ENCODE measurements around the gene GPR31.
"Not testable (repeated sequence)": the region's sequence is repeated elsewhere in the genome, so short reads cannot be mapped to it uniquely, and the experiment has no call there.

The GPR31 gene, protein sequence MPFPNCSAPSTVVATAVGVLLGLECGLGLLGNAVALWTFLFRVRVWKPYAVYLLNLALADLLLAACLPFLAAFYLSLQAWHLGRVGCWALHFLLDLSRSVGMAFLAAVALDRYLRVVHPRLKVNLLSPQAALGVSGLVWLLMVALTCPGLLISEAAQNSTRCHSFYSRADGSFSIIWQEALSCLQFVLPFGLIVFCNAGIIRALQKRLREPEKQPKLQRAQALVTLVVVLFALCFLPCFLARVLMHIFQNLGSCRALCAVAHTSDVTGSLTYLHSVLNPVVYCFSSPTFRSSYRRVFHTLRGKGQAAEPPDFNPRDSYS

DNA sequence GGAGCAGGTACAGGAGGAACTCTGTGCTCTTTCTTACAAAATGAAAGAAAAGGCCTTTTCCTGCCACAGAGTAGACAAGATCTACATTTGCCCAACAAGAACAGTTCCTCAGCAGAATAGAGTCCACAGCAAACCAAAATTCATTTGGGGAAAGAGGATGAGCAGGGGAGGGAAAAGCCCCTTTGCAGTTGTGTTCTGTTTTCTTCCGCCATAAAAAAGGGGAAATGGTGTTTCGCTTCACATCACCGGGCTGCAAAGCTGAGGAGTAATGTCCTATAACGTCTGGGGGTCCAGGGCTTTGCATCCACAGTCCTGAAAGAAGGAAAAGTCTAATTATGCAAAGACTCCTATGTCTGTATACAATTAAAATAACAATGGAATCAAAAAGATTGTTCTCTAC lies at the start of gene GPR31:
TSS of gene GPR31 (minus strand) at position 118 of the 400 bp plus-strand sequence. CDS start 149 bp downstream, outside the sequence.
- DNase-seq (ENCODE audit: low read depth) = no peak

DNA sequence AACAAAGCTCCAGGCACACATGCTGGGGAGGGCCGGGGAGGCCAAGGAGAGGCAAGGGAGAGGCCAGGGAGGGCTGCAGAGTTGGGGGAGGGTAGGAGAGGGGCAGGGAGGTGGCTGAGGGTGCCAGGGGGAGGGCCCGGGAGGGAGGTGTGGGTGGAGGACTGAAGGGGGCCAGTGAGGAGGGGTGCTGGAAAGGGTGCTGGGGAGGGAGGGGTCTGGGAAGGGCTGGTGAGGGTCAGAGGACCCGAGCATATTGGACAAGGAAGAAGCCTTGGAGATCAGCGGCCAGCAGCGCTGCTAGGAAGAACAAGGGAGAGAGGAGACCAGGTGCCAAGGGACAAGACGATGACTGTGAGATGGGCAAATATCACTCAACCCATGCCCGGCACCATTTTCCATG lies 49.7 kb upstream of the GPR31 start:
- no peak for DNase-seq (ENCODE audit: low read depth)

DNA sequence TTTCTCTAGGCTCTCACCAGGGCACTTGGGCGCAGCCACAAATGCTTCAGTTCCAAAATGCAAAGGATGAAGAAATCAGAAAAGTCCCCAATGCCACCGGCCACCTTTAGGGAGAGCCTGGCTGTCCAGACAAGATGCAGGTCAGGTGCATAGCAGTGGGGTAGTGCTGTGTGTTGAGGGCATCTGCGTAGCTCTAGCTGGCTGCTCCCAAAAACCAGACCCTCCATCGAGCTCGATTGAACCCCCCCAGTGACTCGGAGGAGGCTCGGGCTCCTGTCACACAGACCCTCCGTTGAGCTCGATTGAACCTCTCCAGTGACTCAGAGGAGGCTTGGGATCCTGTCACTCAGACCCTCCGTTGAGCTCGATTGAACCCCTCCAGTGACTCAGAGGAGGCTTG lies 47.5 kb upstream of the GPR31 start:
- not testable (repeated sequence) for DNase-seq (ENCODE audit: low read depth)

DNA sequence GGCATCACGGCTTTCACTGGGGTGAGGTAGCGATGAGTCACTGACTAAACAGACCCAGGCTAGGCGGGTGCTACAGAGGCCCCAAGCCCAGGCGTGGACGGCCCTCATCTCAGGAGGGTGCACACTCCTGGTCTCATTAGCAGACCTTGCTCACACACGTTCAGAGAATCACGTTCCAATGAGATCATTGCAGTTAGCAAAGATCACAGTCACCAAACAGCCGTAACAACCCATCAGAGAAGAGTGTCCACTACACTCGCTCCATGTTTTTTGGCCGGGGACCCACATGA lies 46.2 kb upstream of the GPR31 start:
- not testable (repeated sequence) for DNase-seq (ENCODE audit: low read depth)

DNA sequence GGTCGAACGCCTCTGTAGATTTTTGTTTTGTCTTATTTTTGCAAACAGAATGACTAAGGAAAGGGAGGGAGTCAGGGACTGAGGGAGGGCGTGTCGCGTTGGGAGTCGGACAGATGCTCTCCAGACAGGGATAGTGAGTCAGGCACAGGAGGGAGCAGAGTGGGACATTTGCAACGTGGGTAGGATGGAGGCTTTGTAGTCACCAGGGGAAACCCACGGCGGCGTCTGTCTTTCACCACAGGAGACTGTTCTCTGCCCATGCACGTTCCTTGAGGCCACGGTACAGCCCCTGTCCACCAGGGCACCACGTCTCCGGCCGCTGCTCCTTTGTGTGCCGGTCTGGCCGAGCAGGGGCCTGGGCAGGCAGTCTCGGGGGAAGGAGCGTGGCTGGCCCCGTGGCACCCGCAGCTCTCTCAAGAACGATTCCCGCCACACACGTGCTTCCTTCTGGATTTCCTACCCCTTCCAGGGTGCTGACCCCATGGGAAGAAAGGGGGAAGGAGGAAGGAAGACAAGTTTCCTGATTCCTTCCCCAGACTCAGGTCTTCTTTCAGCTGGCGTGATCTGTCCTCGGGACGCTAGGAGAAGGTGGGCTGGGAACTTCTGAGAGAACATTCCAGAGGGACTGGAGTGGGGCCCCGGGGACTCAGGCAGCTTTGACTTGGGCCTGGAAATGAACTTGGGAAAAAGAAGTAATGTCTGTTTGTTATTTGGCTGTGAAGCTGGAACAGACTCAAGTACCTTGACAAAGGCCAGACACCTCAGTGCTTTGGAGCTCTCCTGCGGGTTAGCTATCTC lies 45.7 kb upstream of the GPR31 start:
- not testable (repeated sequence) for DNase-seq (ENCODE audit: low read depth)

DNA sequence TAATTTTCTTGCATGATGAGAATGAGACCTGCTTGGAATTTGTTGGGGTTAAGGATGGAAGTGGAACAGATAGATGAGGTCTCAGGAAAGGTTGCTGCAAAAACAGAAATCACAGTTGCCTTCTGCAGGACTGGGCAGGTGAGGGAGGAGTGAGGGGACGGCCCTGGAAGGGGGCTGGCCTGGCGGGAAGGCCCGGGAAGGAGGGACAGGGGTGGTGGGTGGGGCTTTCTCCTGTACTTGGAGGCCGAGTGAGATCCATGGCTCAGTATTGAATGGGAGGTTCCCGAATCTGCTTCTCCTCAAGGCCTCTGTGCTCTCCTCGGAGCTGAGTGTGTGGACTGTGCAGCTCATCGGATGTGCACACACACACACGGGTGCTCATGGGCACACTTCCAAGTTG lies 44.8 kb upstream of the GPR31 start:
- not testable (repeated sequence) for DNase-seq (ENCODE audit: low read depth)

DNA sequence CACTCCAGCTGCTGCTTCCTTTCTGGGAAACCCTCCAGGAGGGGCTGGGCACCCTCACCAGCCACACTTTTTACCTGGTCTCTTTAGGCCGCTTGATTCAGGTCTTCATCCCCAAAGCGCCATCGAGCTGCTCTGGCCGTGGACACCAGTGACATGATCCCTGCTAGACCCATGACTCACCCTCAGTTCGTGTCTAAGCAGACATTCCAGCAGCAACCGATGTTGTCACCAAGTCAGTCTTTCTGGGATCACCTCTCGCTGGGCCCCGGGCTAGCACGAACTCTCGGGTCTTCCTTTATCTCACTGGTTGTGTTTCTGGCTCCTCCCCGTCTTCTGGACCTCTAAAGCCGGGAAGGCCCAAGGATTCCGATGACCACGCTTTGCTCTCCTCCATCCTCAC lies 43.0 kb upstream of the GPR31 start:
- no peak for DNase-seq (ENCODE audit: low read depth)

DNA sequence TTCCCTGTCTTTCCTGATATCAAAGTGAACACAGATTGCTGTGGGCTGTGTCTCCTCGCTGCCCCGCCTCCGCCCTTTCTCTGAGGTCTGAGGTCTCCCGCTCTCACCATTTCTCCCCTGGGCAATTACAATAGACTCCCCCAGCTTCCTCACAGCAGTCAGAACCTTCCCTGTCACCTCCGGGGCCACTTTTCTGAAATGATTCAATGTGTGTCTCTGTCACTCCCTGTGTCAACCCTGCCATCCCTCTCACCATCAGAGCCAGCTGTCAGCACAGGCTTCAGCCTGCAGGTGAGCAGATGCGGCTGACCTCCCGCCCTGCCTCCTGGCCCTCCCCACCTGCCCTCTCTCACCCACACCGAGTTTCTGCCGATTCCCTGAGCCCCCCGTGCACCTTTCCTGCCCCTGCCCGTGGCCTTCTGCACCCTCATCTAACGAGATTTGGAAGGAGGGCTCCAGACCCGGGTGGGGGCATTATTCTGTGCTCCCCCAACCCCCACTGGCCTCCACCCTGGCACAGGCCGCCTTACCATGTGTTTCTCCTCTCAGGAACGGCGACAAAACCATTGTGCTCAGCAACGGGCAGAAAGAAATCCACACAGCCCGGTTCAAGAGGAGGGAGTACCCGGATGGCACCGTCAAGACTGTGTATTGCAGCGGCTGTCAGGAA lies 38.3 kb upstream of the GPR31 start:
- DNase-seq (ENCODE audit: low read depth) = not testable (repeated sequence)

DNA sequence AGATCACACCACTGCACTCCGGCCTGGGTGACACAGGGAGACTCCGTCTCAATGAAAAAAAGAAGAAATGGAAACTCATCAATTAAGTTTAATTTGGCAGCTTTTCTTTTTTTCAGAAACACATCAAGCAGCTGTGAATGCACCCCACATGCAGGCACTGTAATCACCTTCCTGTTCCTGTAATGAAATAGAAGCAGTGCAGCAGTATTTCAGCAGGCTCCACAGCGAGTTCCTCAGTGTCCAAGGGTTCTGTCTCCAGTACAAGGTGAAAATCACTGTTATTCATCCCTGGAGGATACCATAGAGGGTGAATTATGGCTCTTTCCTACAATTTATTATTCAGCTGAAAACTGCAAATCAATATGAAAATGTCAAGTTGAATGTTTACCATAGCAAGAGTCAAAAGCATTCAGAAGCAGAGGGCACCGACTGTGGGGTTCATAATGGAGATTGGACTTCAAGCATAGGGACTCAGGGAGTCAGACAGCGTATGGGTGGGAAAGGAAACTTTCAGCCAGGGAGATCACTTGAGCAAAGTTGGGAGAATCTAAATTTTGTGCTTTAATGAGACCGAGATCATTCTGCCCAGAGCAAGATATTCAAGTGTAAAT lies 35.8 kb upstream of the GPR31 start:
- not testable (repeated sequence) for DNase-seq (ENCODE audit: low read depth)

DNA sequence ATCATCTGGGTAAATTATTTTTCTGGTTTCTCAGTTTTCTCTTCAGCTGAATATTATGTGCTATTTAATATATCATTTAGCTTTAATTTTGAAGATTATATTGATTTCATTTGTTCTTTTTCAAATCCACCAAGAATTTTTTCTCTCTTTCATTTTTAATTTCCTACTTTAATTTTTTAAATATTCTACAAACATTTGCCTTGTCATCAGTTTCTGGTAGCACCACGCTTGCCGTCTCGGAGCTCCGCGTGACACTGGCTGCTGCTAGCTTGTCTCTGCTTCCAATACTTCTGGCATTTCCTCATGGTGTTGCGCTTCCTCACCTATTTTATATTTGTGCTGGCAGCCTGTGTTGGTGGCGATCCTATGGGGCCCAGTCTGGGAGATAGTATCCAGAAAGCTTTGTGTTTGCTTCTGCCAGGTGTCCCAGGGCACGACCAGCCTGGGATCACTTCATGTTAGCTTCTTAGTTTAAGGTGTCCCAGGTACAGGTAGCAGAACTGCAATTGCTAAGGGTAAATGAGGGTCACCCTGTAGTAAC lies 33.3 kb upstream of the GPR31 start:
- DNase-seq (ENCODE audit: low read depth) = not testable (repeated sequence)

DNA sequence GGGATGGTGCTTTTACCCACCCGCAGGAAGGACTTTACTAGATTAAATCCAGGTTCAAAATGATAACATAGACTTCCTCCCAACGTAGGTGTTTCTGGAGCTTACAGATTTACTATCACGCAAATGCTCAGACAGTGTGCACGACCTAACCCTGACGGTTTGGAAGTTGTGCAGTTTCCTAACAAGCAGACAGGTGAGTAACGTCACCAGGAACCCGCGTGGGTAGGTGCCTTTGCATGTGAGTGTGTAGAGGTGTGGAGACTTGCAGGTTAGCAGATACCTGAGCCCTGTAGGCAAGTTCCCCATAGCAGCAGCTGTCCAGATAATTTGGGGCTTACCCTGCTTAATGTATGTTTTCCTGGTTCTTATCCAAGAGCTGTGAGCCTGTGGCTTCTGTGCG lies 29.5 kb upstream of the GPR31 start:
- DNase-seq (ENCODE audit: low read depth) = not testable (repeated sequence)

DNA sequence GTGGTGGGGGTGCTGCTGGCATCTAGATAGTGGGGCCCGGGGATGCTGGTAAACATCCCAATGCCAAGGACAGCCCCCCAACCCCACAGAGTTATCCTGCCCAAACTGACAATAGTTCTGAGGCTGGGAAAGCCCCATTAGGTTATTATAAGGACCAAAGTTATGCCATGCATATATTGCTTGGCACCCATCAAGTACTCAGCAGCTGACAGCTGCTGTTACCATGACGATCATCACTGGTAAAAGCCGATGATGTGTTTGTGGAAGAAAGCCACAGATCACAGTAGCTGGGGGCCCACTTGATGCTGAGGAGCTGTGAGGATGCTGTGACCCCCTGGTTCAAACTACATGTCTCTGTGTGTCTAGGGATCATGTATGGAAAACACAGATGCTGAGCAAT lies 27.3 kb upstream of the GPR31 start:
- DNase-seq (ENCODE audit: low read depth) = not testable (repeated sequence)

DNA sequence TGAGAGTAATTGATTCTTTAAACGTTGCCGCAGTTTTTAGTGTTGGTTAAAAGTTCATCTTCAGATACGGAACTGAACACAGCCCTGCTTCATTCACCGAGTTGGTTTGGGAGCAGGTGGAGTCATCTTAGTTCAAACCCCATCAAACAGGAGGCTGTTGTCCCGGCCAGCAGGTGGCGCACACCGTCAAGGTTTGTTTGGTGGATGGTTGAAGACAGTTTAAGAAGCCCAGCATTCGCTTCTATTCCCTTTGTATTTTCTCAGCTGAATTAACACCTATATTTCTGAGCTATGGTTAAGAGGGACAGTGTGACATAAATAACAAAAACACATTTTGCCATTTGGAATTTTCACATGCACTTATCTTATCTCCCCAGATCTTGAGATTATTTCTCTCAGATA lies 25.1 kb upstream of the GPR31 start:
- not testable (repeated sequence) for DNase-seq (ENCODE audit: low read depth)

DNA sequence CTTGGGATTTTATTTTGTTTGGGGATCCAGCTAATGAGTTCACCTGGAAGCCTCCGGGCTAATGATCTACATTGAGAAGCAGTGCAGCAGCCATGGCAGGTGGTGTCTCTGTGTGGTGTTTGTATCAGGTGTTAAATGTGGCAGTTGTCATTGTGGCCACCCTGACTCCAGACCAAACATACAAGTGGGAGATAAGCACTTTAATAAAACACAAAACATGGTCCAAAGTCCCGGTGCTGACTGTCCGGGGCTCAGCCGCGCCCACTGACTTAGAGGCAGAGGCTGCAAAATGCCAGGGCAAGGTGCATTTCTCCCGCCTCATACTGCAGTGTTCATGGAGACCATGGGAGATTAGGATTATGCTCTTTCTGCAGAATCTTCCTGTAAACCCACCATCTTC lies 23.6 kb upstream of the GPR31 start:
- not testable (repeated sequence) for DNase-seq (ENCODE audit: low read depth)

DNA sequence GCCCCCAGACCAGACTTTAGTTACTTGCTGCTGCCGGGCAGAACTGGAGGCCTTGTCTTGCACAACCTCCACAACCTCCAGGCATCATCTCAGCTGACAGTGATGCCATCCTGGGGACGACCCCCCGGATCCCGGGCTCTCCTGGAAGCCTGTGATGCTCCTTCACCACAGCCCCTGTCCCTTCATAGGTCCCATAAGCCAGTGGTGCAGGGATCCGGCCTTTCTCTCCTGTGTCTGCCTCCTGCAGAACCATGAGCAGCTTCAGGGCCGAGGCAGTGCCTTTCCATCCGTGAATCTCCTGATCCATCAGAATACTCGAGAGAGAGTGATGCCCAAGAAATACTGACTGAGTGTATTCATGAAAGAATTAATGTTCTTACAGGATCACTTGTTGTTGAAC lies 22.3 kb upstream of the GPR31 start:
- not testable (repeated sequence) for DNase-seq (ENCODE audit: low read depth)

DNA sequence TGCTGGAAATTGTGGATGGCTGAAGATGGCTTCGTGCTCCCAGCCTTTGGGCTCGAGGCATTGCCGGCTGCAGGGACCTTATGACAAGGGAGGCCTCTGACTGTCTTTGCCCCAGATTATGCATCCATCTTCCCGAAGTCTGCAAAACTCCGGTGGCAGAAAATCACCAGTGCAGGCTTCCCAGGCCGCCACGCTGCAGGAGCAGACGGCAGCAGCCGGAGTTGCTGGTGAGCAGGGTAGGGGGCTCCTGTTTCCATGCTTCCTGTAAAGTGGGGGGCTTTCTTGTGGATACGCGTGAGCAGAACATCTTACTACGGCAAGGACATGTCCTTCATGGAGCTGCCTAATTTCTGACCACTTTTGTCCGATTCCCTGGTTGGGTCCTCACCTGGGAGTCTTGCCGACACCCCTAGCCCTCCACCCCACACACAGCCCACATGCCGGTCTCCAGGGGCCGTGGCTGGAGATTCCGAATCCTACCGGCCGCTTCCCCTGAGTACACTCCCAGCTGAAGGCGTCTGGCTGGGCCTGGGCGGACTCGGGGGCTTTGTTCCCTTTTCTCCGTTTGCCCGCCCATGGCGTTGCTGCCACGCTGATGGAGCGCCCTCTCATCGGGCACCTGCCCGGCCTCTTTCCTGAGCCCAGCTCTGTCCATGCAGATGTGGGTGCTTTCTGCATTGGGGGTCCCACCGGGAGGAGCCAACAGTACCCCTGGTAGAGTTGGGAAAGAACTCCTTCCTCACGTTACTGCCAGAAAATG lies 21.3 kb upstream of the GPR31 start:
- DNase-seq (ENCODE audit: low read depth) = not testable (repeated sequence)

DNA sequence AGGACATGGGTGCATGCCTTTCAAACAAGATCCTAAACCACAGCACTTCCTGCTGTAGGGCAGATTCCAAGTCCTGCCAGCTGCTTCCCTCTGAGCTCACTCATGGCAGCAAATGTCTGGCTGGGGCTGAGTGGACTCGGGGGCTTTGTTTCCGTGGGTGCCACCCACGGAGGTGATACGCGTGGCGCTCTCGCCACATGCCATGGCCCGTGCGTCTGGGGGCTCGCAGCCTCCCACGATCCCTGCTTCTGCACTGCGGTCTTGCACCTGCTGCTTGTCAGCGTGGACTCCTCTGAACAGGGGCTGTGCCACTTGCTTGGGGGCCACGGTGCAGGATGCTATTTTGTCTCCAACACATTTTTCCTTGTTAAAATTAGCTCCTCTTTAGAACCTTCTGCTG lies 19.5 kb upstream of the GPR31 start:
- DNase-seq (ENCODE audit: low read depth) = not testable (repeated sequence)

DNA sequence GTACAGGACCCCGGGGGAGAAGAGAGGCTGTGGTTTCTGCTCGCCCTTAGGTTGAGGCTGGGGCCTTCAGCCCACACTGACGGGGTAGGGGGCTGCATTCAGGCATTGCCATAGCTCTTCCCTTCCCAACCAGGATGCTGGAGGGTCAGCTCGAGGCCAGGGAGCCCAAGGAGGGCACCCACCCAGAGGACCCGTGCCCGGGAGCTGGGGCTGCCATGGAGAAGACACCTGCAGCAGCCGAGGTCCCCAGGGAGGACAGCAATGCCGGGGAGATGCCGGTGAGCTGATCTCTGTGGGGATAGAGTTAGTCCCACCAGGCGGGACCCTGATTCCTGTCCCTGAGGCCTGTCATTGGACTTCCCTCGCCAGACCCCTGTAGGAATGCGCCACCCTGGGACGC lies 14.2 kb upstream of the GPR31 start:
- DNase-seq (ENCODE audit: low read depth) = not testable (repeated sequence)

DNA sequence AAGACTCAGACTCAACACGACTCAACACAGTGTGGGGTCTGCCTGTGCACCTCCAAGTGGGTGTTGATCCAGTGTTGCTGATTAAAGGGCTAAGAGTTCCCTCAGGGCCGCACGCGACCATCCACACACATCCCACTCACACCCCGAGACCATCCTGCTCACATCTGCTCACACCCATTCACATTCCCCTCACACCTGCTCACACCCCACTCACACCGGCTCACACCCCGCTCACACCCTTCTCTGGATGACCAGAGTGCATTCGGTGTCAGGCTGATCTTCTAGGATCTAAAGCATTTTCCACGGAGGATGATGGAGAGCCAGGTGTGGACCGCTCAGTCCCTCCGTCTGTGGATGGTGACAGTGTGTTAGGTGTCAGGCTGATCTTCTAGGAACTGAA lies 13.5 kb upstream of the GPR31 start:
- DNase-seq (ENCODE audit: low read depth) = not testable (repeated sequence)

DNA sequence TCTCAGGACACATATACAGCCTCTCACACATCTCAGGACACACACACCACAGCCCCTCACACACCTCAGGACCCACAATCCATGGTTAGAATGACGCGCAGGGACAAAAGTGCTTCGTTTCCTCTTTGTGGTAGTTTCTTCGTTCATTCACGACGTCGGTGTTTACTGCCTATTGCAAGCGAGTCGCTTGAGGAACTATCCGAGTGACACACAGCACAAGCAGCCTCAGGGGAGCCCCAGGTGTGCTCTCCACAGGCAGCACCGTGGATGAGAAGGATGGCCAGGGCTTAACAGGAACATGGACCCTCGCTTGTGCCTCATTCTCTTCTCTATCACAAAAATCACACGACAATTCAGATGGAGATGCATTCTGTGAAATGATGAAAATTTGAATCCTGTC lies 12.1 kb upstream of the GPR31 start:
- not testable (repeated sequence) for DNase-seq (ENCODE audit: low read depth)

DNA sequence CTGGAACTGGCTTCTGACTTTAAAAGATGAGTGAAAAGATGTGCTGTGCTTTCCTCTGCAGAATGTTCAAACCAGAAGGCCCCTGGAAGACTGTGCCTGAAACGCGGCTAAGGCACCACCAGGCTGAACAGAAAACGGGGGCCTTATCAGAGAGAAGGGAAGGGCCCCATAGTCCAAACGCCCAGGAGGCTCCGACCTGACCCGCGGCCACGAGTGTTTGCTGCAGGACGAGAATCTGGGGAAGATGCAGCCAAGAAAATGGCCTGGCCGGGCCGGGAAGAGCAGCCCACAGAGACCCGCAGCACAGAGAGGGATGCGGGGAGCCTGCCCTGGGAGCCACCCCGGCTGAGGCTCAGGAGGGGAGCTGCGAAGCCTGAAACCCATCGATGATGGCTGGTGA lies 10.5 kb upstream of the GPR31 start:
- not testable (repeated sequence) for DNase-seq (ENCODE audit: low read depth)
